Stimulated activated CD8-positive, alpha-beta memory T cell treated with anti-CD3 and anti-CD28 coated beads, Interleukin-12 subunit alpha, Interleukin-12 subunit beta, amount 100 ng/mL, for 24 hours (primary cell): ENCODE measurements around the gene PHF2.
"Not testable (repeated sequence)": the region's sequence is repeated elsewhere in the genome, so short reads cannot be mapped to it uniquely, and the experiment has no call there.

Source experiments
- DNase-seq: peaks from one replicate; pipeline ENCODE4 v3.0.0-alpha.2; 2020; ENCODE audit errors: extremely low read depth

The PHF2 gene

GRCh38 chr9:93665637-93666438 lies 89.5 kb downstream of the PHF2 start:
- DNase-seq: no peak

- not testable (repeated sequence) for DNase-seq
These were observed 90.0 kb downstream of the PHF2 start for GRCh38 chr9:93666439-93666784.

GRCh38 chr9:93667006-93667405 lies 90.6 kb downstream of the PHF2 start:
- DNase-seq: no peak

GRCh38 chr9:93667627-93668026 lies 91.2 kb downstream of the PHF2 start:
- no peak for DNase-seq

- no peak for DNase-seq
These were observed 92.0 kb downstream of the PHF2 start for GRCh38 chr9:93668261-93668871.

- DNase-seq: no peak
These were observed 93.0 kb downstream of the PHF2 start for GRCh38 chr9:93669116-93669957.

- DNase-seq: no peak
These were observed 93.5 kb downstream of the PHF2 start for GRCh38 chr9:93669958-93670207.

- no peak for DNase-seq
These were observed 94.0 kb downstream of the PHF2 start for GRCh38 chr9:93670208-93671019.

- no peak for DNase-seq
These were observed 94.6 kb downstream of the PHF2 start for GRCh38 chr9:93671020-93671338.

GRCh38 chr9:93672330-93673020 lies 96.1 kb downstream of the PHF2 start:
- not testable (repeated sequence) for DNase-seq

- no peak for DNase-seq
These were observed 96.8 kb downstream of the PHF2 start for GRCh38 chr9:93673021-93673838.

GRCh38 chr9:93673839-93674334 lies 97.5 kb downstream of the PHF2 start:
- DNase-seq: no peak

- DNase-seq: no peak
These were observed 98.4 kb downstream of the PHF2 start for GRCh38 chr9:93674580-93675335.

- no peak for DNase-seq
These were observed 99.2 kb downstream of the PHF2 start for GRCh38 chr9:93675336-93676150.

- no peak for DNase-seq
These were observed 100.1 kb downstream of the PHF2 start for GRCh38 chr9:93676310-93677047.

- no peak for DNase-seq
These were observed 100.7 kb downstream of the PHF2 start for GRCh38 chr9:93677048-93677571.

GRCh38 chr9:93677641-93678136 lies 101.3 kb downstream of the PHF2 start:
- no peak for DNase-seq
